Heart right ventricle (tissue), 16 donors: ENCODE measurements around the gene LSM7. TPM values are rescaled to one million over a fixed set of nuclear protein-coding genes. Genes with fewer than 3 reads are reported as not detected.
"Not testable (repeated sequence)": the region's sequence is repeated elsewhere in the genome, so short reads cannot be mapped to it uniquely, and the experiment has no call there.

ENCODE experiments used
- ATAC-seq, 8 donors: fragments of 200-7000 bp; cut with Tn5 transposase; one replicate each; pipeline ENCODE4 v1.9.1; 2020; ENCODE audit warnings: mild to moderate bottlenecking in 8 of 8, moderate library complexity in 8 of 8, moderate number of reproducible peaks in 1 of 8
- DNase-seq, 2 donors: peaks; one replicate each; pipeline ENCODE4 v3.0.0-alpha.2; 2020
- H3K27ac ChIP-seq, 10 donors: fragments of 200-600 bp; sonication (generic) in 2 of 10; one replicate each; pipeline versions ENCODE4 v1.5.0 to v1.8.0; 2020 to 2022; ENCODE audit warnings: mild to moderate bottlenecking in 3 of 10
- H3K27me3 ChIP-seq, 7 donors: fragments of 200-600 bp; one replicate each; pipeline ENCODE4 v1.8.0; 2021 to 2022; ENCODE audit warnings: mild to moderate bottlenecking in 2 of 7
- H3K36me3 ChIP-seq, 9 donors: fragments of 200-600 bp; sonication (generic) in 1 of 9; one replicate each; pipeline versions ENCODE4 v1.5.0 to v1.8.0; 2020 to 2022; ENCODE audit warnings: mild to moderate bottlenecking in 2 of 9
- H3K4me1 ChIP-seq, 9 donors: fragments of 200-600 bp; sonication (generic) in 1 of 9; one replicate each; pipeline versions ENCODE4 v1.5.0 to v1.8.0; 2020 to 2022; ENCODE audit warnings: mild to moderate bottlenecking in 4 of 9
- H3K4me3 ChIP-seq, 10 donors: fragments of 200-600 bp; sonication (generic) in 2 of 10; one replicate each; pipeline versions ENCODE4 v1.5.0 to v1.8.0; 2020 to 2022; ENCODE audit warnings: mild to moderate bottlenecking in 7 of 10, moderate library complexity in 2 of 10
- H3K9me3 ChIP-seq, 11 donors: fragments of 200-600 bp in 10 of 11; sonication (generic) in 2 of 11; one replicate each; pipeline versions ENCODE4 v1.5.0 to v1.8.0; 2013 to 2022; ENCODE audit warnings: mild to moderate bottlenecking in 2 of 11, control low read depth in 1 of 11, moderate library complexity in 1 of 11
- WGBS, 2 donors: extraction: QIAGEN DNeasy Blood & Tissue Kit; methylation state at CpG; one replicate each; pipeline ENCODE4 v1.1.7; 2013; ENCODE audit warnings: inconsistent platforms in 1 of 2; 5-methylcytosine and 5-hydroxymethylcytosine counted together
- intact Hi-C, 10 donors: fragments of 100-400 bp; cut with DNase I; formaldehyde crosslinking; loops; one replicate each; pipeline versions ENCODE4 v1.11.1 to v1.14.2; 2022
- polyA plus RNA-seq, 2 donors: library from polyadenylated mRNA; stranded (reverse); fragments of 200-250 nt; gene quantifications; one replicate each; pipeline ENCODE4 v1.2.3, GENCODE V29; 2013
- total RNA-seq, 10 donors: library from RNA; stranded (reverse); fragmentation: NEBNext Ultra II Directional in 3 of 10; extraction: Animal tissue kit (Norgen Biotek cat#: 25700) in 3 of 10; gene quantifications; one replicate each; pipeline versions ENCODE4 v1.2.1 to v1.2.4, GENCODE V29; 2021 to 2023
- TF ChIP-seq, protein P1 (sequence below), 9 donors: fragments of 200-600 bp; sonication (generic) in 2 of 9; IDR thresholded peaks; one replicate each; pipeline versions ENCODE4 v1.5.0 to v1.8.0; 2021 to 2022; ENCODE audit warnings: antibody characterized with exemption in 9 of 9, mild to moderate bottlenecking in 5 of 9, moderate library complexity in 1 of 9
- donor health status: Arrhythmogenic right ventricular cardiomyopathy.
- donor health status: ischemic (EF 13 %, LVEDD 7.1; RV severe dilation, severe dysfunction).
- donor health status: healthy with polysubstance abuse.
- donor health status: DM: no; HTN: yes; CAD: no.
- donor health status: DM: no; HTN: no; CAD: no.
- donor health status: ischemic (EF 25% LVEDD 6.9; RV normal size, moderate dysfunction).
- donor health status: ischemic (EF 25% LVEDD 5.7; RV mildly dilated, moderate dysfunction).
- donor health status: healthy.
- donor health status: DM: yes; HTN: yes; CAD: no.
- donor health status: Ischemic cardiomyopathy.
- donor health status: ischemic (EF 35%, LVEDD 5.7; RV mildly dilated, moderate dysfunction).
- donor health status: nonischemic (EF 11% LVEDD 7.7; RV severe dilation, severe dysfunction).
- donor health status: DM: yes; HTN: yes; CAD: no.
- donor health status: PGD.
- donor health status: ischemic (EF 29% LVEDD 5.4; RV normal size, mild dysfunction).
- donor health status: nonischemic (EF 23%, LVEDD 6.1; RV moderate dilation, normal function).

LSM7 gene
- total and polyA plus RNA-seq, 12 donors = 29.0 to 277 (median 38.7) TPM

GRCh38 chr19:2282862-2283237 is 45.5 kb downstream of the LSM7 start:
- Histone ChIP-seq H3K27me3 (peaks cover 0 to 22% (median 0%) of the 10 kb centered on the region in 7 donors), H3K4me3 (peak overlapping the region in 7 of 10 donors; percentile 31 to 53 (median 49)), H3K36me3 (peaks cover 0 to 5% (median 0%) of the 10 kb centered on the region in 9 donors), H3K4me1 (peaks cover 2 to 16% (median 13%) of the 10 kb centered on the region in 9 donors), H3K9me3 (no peaks in the 10 kb centered on the region), H3K27ac (peak overlapping the region in 1 of 10 donors; percentile 87)
- ATAC-seq (no peak), DNase-seq (no peak)
- TF ChIP-seq, protein P1, sequence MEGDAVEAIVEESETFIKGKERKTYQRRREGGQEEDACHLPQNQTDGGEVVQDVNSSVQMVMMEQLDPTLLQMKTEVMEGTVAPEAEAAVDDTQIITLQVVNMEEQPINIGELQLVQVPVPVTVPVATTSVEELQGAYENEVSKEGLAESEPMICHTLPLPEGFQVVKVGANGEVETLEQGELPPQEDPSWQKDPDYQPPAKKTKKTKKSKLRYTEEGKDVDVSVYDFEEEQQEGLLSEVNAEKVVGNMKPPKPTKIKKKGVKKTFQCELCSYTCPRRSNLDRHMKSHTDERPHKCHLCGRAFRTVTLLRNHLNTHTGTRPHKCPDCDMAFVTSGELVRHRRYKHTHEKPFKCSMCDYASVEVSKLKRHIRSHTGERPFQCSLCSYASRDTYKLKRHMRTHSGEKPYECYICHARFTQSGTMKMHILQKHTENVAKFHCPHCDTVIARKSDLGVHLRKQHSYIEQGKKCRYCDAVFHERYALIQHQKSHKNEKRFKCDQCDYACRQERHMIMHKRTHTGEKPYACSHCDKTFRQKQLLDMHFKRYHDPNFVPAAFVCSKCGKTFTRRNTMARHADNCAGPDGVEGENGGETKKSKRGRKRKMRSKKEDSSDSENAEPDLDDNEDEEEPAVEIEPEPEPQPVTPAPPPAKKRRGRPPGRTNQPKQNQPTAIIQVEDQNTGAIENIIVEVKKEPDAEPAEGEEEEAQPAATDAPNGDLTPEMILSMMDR (IDR thresholded peaks at IDR 0.05) = no peak
- intact Hi-C loops = loop anchor here in 2 of 10 donors (10.0 kb wide), 2 partner anchors 102 to 112 kb away; no protein-coding TSS in a partner anchor
- 71 to 72% methylated on average over 11 of the region's 11 CpGs for WGBS, 2 donors

GRCh38 chr19:2282062-2282861 is 46.1 kb downstream of the LSM7 start, which contains the start of gene PEAK3:
TSS of gene PEAK3 (minus strand) at chr19:2282175. CDS start at chr19:2280931, 1,244 bp downstream.
- 5 to 7% methylated on average over 40 to 41 of the region's 41 CpGs for WGBS, 2 donors
- Histone ChIP-seq H3K4me3 (peak within 1 kb of the TSS; percentile 1 to 53 (median 48)), H3K27me3 (peaks cover 0 to 21% (median 0%) of the 10 kb centered on the region in 7 donors), H3K4me1 (peaks cover 2 to 16% (median 13%) of the 10 kb centered on the region in 9 donors), H3K9me3 (no peaks in the 10 kb centered on the region), H3K36me3 (peaks cover 0 to 7% (median 0%) of the 10 kb centered on the region in 9 donors), H3K27ac (peak within 1 kb of the TSS in 8 of 10 donors; percentile 11 to 87 (median 55))
- TF ChIP-seq, protein P1 (IDR thresholded peaks at IDR 0.05) = no peak
- peak; percentile 81 for DNase-seq
- peak; percentile 78 to 96 (median 92) for ATAC-seq
- intact Hi-C loops = loop anchor here in 2 of 10 donors (10.0 kb wide), 2 partner anchors 103 to 113 kb away; no protein-coding TSS in a partner anchor

DNA sequence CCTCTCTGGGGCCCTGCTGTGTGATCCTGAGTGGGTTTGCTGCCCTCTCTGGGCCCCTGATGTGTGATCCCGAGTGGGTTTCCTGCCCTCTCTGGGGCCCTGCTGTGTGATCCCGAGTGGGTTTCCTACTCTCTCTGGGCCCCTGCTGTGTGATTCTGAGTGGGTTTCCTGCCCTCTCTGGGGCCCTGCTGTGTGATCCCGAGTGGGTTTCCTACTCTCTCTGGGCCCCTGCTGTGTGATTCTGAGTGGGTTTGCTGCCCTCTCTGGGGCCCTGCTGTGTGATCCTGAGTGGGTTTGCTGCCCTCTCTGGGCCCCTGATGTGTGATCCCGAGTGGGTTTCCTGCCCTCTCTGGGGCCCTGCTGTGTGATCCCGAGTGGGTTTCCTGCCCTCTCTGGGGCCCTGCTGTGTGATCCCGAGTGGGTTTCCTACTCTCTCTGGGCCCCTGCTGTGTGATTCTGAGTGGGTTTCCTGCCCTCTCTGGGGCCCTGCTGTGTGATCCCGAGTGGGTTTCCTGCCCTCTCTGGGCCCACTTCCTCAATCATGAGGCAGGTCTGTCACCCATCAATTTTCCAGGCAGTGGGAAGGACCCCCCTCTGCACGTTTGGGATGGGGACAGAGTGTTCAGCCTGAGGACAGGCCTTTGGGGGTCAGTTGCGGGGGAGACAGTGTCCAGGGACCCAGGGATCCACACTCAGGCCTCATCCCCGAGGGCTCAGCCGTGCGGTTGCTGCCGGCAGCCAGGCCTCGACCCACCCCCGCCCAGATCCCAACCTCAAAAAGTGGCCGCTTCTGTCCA is 46.9 kb downstream of the LSM7 start:
- not testable (repeated sequence) for DNase-seq, H3K9me3 ChIP-seq
- intact Hi-C loops = loop anchor here in 2 of 10 donors (10.0 kb wide), 2 partner anchors 103 to 113 kb away; no protein-coding TSS in a partner anchor
- Histone ChIP-seq H3K27me3 (peaks cover 0 to 21% (median 0%) of the 10 kb centered on the region in 7 donors), H3K4me1 (peaks cover 2 to 18% (median 14%) of the 10 kb centered on the region in 9 donors), H3K36me3 (peaks cover 0 to 15% (median 0%) of the 10 kb centered on the region in 9 donors), H3K4me3 (peak overlapping the region; percentile 1 to 53 (median 48)), H3K27ac (peak overlapping the region in 8 of 10 donors; percentile 11 to 87 (median 55))
- ATAC-seq = peak in 4 of 8 donors; percentile 5 to 49 (median 34)
- WGBS, 2 donors = 14 to 16% methylated on average over 12 to 16 of the region's 16 CpGs

- ATAC-seq (no peak), DNase-seq (no peak)
- Histone ChIP-seq H3K27me3 (peaks cover 0 to 14% (median 0%) of the 10 kb centered on the region in 7 donors), H3K4me3 (no peak overlapping the region), H3K9me3 (no peaks in the 10 kb centered on the region), H3K36me3 (peaks cover 0 to 21% (median 0%) of the 10 kb centered on the region in 9 donors), H3K4me1 (peaks cover 2 to 24% (median 20%) of the 10 kb centered on the region in 9 donors), H3K27ac (no peak overlapping the region)
- TF ChIP-seq, protein P1 (IDR thresholded peaks at IDR 0.05) = no peak
- WGBS, 2 donors = 76% methylated on average over 26 of the region's 26 CpGs
- intact Hi-C loops = loop anchor here in 2 of 10 donors (10.0 kb wide), 2 partner anchors 104 to 114 kb away; no protein-coding TSS in a partner anchor
Observed at GRCh38 chr19:2280633-2281264, 47.6 kb downstream of the LSM7 start.
